ENCODE measurements around the gene OR6P1. TPM values are rescaled to one million over a fixed set of nuclear protein-coding genes. Genes with fewer than 3 reads are reported as not detected.

The OR6P1 gene
- total and polyA plus RNA-seq, 2 of the 8 experiments (the other 6 are each of a cell fraction or from before 2014, with no cell fraction given), result not detected

DNA sequence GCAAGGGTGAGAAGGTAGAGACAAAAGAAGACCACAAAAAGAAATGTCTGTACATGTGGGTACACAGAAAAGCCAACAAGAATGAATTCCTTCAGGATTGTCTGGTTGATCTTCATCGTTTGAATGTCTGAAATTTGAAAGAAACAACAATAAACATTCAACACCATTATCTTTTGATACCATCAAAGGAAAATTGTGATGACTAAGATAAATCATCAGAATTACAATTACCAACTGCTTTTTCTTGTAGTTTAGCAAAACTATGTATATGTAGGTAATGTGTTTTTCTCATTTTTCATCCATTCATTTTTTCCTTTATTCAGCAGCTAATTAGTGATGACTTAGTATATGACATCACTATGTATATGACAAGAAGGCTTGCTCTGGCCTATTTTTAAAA lies 9.4 kb upstream of the OR6P1 start, which contains the start of gene OR10X1:
OR10X1 (minus strand) TSS at position 167 of the 400 bp plus-strand sequence; CDS start at position 167, 0 bp downstream.
- Histone ChIP-seq H2BK20ac (ENCODE audit: low read length) (no peak within 1 kb of the TSS), H2AFZ (ENCODE audit: low read length) (no peak within 1 kb of the TSS), H4K20me1 (replicated peaks in 1 of 2; ENCODE audit: control insufficient read depth in 1 of 2, insufficient read depth in 2 of 2, low read length in 2 of 2) (no peaks in the 10 kb centered on the region), H3K4me2 (ENCODE audit: insufficient read depth in 1 of 2, low read depth in 2 of 2, low read length in 2 of 2) (no peak within 1 kb of the TSS), H2BK120ac (replicated peaks; ENCODE audit: low read depth, low read length) (no peak within 1 kb of the TSS), H3K23ac (ENCODE audit: insufficient read length) (no peak within 1 kb of the TSS), H3K79me1 (ENCODE audit: low read depth, low read length) (no peaks in the 10 kb centered on the region), H3K14ac (ENCODE audit: insufficient read length) (no peak within 1 kb of the TSS), H3K27me3 (replicated peaks in 1 of 4; ENCODE audit: control insufficient read depth in 3 of 4, extremely low read depth in 1 of 4, insufficient read depth in 3 of 4, low read length in 3 of 4) (no peaks in the 10 kb centered on the region), H4K8ac (ENCODE audit: extremely low read depth, insufficient read depth, low read length) (no peak within 1 kb of the TSS), H3K56ac (replicated peaks; ENCODE audit: insufficient read length, low read depth, low read length) (no peak within 1 kb of the TSS), H3K9ac (replicated peaks in 1 of 4; ENCODE audit: extremely low read depth in 1 of 4, low read depth in 3 of 4, low read length in 3 of 4) (no peak within 1 kb of the TSS), H2BK15ac (ENCODE audit: low read length) (no peak within 1 kb of the TSS), H4K5ac (ENCODE audit: insufficient read length, low read depth, low read length) (no peak within 1 kb of the TSS), H3K9me3 (ENCODE audit: insufficient read depth in 2 of 2, low read depth in 1 of 2, low read length in 1 of 2) (no peaks in the 10 kb centered on the region), H3K4ac (replicated peaks; ENCODE audit: insufficient read length, low read depth, low read length) (no peak within 1 kb of the TSS), H3K79me2 (ENCODE audit: control insufficient read depth in 1 of 2, insufficient read depth in 2 of 2, low read length in 2 of 2) (no peaks in the 10 kb centered on the region; a peak in 1 of 4 replicates), H2BK5ac (ENCODE audit: low read depth, low read length) (no peak within 1 kb of the TSS), H2AK5ac (ENCODE audit: low read depth, low read length) (no peak within 1 kb of the TSS), H2BK12ac (ENCODE audit: low read depth, low read length) (no peak within 1 kb of the TSS), H3K27ac (ENCODE audit: low read depth, low read length) (no peak within 1 kb of the TSS), H4K91ac (replicated peaks; ENCODE audit: insufficient read length, low read length) (no peak within 1 kb of the TSS), H3K36me3 (ENCODE audit: control insufficient read depth in 2 of 4, insufficient read depth in 4 of 4, low read length in 3 of 4) (no peaks in the 10 kb centered on the region), H3K4me3 (ENCODE audit: extremely low read depth in 1 of 4, insufficient read depth in 2 of 4, low read depth in 3 of 4, low read length in 4 of 4) (no peak within 1 kb of the TSS), H3K4me1 (replicated peaks in 1 of 4; ENCODE audit: control insufficient read depth in 3 of 4, insufficient read depth in 4 of 4, low read length in 3 of 4) (no peaks in the 10 kb centered on the region), H3K18ac (ENCODE audit: extremely low read depth, low read length) (no peak within 1 kb of the TSS), H3K23me2 (ENCODE audit: low read depth, low read length) (no peaks in the 10 kb centered on the region)
- DNase-seq (ENCODE audit: low read depth in 1 of 2, low spot score in 2 of 2) (no peak), FAIRE-seq (no peak)
- WGBS, 2 experiments (ENCODE audit: extremely low coverage in 1 of 2, insufficient coverage in 1 of 2, insufficient read length in 1 of 2, insufficient replicate concordance in 2 of 2, low coverage in 1 of 2, low lambda C conversion rate in 2 of 2, missing lambda C conversion rate in 1 of 2), result 94% methylated on average over 1 of the region's 1 CpG; no CpG with 5 or more reads in 1 of the 2 experiments
- no peak for TF ChIP-seq GTF2F1 (IDR thresholded peaks at IDR 0.05; ENCODE audit: borderline replicate concordance, low read depth, low read length)
- TF ChIP-seq RBBP5 (IDR thresholded peaks at IDR 0.05; ENCODE audit: borderline replicate concordance, low read depth, low read length), result no peak
- POLR2A ChIA-PET (ENCODE audit: partially characterized antibody), result no interaction called here
- CTCF ChIA-PET (ENCODE audit: partially characterized antibody), result no interaction called here
